Colon (tissue), 2 donors: Measurements from ENCODE around the gene ARHGAP24.

ENCODE experiments used
- FAIRE-seq: peaks from 2 replicates; lab custom pipeline; 2012; peaks lifted over from hg19 to GRCh38; lab: Jason Lieb, UNC
- donor health status: control.
- donor health status: control.

The ARHGAP24 gene

GRCh38 chr4:85700362-85700761 lies 225.4 kb downstream of the ARHGAP24 start:
- no peak for FAIRE-seq

DNA sequence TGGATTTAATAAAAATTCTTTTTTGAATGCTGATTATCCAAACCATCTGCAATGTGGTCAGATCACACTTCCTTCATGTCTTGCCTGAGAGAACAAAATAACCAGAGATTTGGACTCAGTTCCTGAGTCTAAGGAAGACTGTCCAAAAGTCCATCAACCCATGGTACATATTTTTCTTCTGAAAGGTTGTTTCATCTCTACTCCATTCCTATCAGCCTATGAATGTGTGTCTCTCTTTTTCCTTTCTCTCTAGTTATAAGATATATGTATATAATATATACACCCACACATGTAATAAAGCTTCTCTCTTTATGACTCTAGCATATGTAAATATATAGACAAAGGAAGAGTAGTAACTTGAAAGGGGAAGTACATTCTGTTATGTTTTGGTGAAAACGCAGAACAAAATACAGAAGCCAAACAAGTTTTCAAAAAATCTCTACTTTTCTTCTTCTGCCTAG lies 226.9 kb downstream of the ARHGAP24 start:
- no peak for FAIRE-seq

GRCh38 chr4:85703096-85703495 lies 228.1 kb downstream of the ARHGAP24 start:
- no peak for FAIRE-seq

DNA sequence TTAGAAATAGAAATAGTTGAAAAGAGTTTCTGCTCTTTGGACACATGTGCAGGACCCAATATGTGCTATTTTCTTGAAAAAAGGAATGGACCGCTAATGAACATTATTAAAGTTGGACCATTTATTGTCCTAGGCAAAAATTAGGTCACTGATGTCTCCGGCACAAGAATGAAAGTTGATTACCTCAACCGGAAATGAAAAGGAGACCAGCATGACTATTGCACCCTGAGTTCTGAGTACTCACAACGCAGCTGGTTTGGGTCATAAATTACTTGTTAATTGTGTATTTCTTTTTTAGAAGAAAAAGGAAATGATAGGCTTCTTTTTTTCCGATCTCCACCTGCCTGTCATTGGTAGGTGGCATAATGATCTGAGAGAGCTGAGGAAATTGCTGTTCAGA lies 232.7 kb downstream of the ARHGAP24 start:
- no peak for FAIRE-seq

GRCh38 chr4:85708468-85708867 lies 233.5 kb downstream of the ARHGAP24 start:
- no peak for FAIRE-seq

GRCh38 chr4:85713005-85713404 lies 238.1 kb downstream of the ARHGAP24 start:
- FAIRE-seq: no peak

DNA sequence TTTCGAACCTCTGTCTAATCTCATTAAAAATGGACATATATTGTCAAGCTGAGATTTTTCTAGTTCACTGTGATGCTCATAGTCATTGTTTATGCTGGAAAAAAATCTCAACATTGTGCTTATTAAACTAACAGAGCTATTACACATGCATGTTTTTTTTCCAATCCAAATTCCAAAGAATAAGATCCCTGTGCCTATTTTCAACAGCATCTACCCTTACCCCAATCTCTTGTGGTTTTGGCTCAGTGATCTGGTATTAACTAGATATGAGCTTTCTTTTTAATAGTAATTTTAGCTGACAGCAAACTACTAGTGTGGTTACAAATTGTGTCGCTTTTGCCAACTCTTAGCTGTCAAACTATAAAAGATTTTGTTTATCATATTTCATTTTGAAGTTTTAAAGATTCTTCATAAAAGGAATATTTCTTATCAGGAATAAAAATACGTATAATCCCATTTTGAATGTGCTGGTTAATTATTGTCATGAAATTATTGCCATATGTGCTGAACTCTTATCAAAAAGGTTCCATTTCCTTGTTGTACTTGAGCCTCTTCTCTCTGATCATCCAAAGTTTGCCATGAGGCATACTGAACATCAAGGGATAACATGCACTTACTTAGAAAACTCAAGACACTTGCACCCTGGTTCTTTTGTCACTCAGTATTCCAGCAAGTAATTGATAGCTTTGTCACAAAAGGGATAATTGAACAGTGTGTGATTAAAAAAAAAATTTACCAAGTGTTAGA lies 241.2 kb downstream of the ARHGAP24 start:
- FAIRE-seq: no peak

GRCh38 chr4:85717351-85717750 lies 242.4 kb downstream of the ARHGAP24 start:
- no peak for FAIRE-seq

DNA sequence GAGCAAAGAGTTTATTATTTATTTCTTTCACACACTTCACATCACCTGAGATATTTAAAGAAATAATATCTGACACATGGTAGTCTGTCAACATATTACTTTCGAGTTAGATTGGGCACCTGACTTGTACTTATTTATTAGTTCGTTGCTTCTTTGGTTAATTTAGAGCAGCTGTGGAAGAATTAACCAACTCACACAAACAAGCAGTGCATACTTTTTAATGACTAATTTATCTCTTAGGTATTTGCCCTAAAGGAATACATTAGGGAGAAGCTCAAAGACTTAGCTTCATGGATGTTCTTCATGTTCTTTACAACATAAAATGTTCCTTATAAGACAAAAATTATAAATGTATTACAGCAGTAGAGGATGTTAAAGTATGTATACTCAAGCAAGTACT lies 242.9 kb downstream of the ARHGAP24 start:
- FAIRE-seq: no peak

GRCh38 chr4:85720735-85721134 lies 245.8 kb downstream of the ARHGAP24 start:
- FAIRE-seq: no peak

- no peak for FAIRE-seq
Measured at GRCh38 chr4:85722401-85722800, 247.5 kb downstream of the ARHGAP24 start.

- FAIRE-seq: no peak
Measured at GRCh38 chr4:85722807-85723206, 247.9 kb downstream of the ARHGAP24 start.

- no peak for FAIRE-seq
Measured at GRCh38 chr4:85724791-85725563, 250.0 kb downstream of the ARHGAP24 start.

GRCh38 chr4:85725721-85726170 lies 250.8 kb downstream of the ARHGAP24 start:
- no peak for FAIRE-seq

GRCh38 chr4:85726555-85726954 lies 251.6 kb downstream of the ARHGAP24 start:
- FAIRE-seq: no peak

GRCh38 chr4:85728464-85728863 lies 253.5 kb downstream of the ARHGAP24 start:
- FAIRE-seq: no peak

DNA sequence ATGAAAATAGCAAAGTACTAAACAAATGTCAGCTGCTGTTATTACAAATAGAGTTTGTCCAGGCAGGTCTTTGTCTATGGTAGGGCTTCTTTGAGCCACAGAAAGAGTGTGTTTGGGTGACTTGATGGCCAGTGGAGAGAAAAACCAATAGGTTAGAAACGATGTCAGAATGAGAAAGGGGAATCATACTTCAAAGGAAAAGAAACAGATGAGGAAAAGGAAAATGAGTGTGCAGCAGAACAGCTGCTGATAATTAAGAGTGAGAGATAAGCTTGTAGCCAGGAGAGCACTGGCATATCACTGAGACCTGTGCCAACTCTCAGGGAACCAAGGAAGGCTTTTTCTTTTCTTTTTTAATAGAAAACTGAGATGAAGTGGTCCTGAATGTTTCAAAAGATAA lies 257.2 kb downstream of the ARHGAP24 start:
- FAIRE-seq: no peak

DNA sequence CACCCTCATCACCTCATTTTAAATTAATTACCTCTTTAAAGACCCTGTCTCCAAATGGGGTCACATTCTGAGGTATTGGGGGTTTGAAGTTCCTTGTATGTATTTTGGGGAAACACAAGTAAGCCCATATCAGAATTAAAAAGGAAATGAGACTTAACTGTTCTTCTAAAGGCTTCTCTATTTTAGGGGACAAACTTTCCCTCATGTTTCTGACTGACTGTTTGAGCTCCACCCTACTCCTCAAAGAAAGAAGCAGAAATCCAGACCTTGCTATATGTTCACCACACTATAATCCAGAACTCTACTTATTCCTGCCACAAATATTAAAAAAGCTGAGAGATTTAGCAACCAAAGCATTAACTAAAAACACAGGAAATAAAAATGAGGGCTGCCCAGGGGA lies 258.8 kb downstream of the ARHGAP24 start:
- FAIRE-seq: no peak

DNA sequence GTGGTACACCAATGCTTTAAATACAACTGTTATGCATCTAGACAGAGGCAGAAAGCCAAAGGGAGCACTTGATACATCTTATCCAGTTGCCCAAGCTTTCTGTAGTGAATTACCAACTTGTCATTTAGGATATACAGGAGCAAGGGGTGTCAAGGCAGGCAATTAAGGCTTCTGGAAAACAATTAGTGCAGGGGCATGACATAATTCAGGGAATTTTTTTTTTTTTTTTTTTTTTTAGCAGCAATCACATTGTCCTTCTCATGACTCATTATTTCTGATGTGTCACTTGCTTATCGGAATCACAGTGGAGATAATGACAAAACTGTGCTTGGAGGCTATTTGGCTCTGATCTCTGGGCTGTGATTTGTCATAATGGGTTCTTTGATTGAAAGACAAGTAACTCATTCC lies 259.5 kb downstream of the ARHGAP24 start:
- FAIRE-seq: no peak

- no peak for FAIRE-seq
Measured at GRCh38 chr4:85736571-85736970, 261.6 kb downstream of the ARHGAP24 start.

DNA sequence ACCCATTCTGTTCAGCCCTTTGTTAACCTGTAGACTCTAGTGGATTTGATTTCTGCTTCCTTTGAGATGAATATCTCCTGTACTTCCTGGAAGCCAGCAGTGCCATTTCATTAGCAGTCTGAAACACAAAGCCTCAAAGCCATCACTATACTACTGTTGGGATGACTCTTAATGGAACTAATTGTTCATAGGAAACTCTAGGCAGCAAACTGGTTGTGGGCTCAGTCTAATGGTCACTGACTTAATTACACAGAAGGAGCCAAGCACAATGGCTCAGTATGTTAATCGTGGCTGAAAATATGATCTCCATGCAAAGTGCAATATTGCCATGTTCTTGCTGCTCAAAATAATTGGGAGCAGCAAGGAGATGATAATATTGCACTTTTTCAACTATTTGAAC lies 262.3 kb downstream of the ARHGAP24 start:
- no peak for FAIRE-seq

DNA sequence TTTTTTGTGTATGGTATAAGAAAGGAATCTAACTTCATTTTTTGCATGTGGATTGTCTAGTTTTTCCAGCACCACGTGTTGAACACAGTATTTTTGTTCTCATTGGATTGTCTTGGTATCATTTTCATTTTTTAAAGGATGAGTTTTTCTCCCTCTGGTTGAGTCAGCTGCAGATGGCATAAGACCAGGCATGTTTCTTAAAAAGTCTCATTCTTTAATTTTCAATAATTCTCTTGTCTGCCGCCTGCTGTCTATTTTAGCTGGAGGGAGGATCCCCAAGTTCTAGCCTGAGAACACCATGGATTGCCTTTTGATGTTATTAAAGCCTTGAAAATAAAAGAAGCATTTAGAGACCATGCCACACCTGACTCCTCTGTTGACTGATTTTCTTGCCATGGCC lies 263.8 kb downstream of the ARHGAP24 start:
- FAIRE-seq: no peak

DNA sequence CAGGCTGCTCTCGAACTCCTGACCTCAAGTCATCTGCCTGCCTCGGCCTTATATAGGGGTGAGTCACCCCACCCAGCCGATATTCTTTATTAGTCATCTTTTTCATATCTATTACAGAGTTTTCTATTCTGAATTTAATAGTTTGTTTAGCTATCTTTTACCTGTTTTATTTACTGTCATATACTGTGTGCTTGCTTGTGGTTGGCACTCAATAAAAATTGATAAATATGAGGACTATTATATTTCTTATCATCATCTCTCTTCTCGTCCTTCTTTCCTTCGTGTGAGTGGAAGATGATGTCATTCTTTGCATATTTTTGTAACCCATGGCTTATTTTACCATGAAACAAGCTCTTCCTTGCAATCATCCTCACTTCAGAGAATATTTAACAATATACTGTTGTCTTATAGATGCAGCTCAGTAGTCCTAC lies 265.5 kb downstream of the ARHGAP24 start:
- FAIRE-seq: no peak
